Measurements from ENCODE around the gene TAPBPL.

Gene TAPBPL

GRCh38 chr12:6435961-6436715 lies 15.7 kb upstream of the TAPBPL start:
- DNase-seq (ENCODE audit: low read depth), result no peak

GRCh38 chr12:6437586-6437985 lies 14.3 kb upstream of the TAPBPL start:
- DNase-seq (ENCODE audit: low read depth), result no peak

- no peak for DNase-seq (ENCODE audit: low read depth)
Measured at GRCh38 chr12:6438345-6438744, 13.5 kb upstream of the TAPBPL start.

GRCh38 chr12:6440391-6440790 lies 11.5 kb upstream of the TAPBPL start:
- DNase-seq (ENCODE audit: low read depth), result no peak

GRCh38 chr12:6442836-6443235 lies 9.0 kb upstream of the TAPBPL start:
- DNase-seq (ENCODE audit: low read depth), result no peak

- DNase-seq (ENCODE audit: low read depth), result no peak
Measured at GRCh38 chr12:6443361-6443983, 8.4 kb upstream of the TAPBPL start.

- no peak for DNase-seq (ENCODE audit: low read depth)
Measured at GRCh38 chr12:6444031-6444430, 7.8 kb upstream of the TAPBPL start.

GRCh38 chr12:6444704-6445688 lies 6.8 kb upstream of the TAPBPL start, which contains the start of gene CD27:
CD27 (plus strand) TSS chr12:6444955; CDS start chr12:6445096, 141 bp downstream.
- DNase-seq (ENCODE audit: low read depth), result no peak

- DNase-seq (ENCODE audit: low read depth), result no peak
Measured at GRCh38 chr12:6450091-6450868, 1.6 kb upstream of the TAPBPL start.

GRCh38 chr12:6450869-6451347 lies 934 bp upstream of the TAPBPL start:
- DNase-seq (ENCODE audit: low read depth), result no peak

- DNase-seq (ENCODE audit: low read depth), result no peak
Measured at GRCh38 chr12:6452245-6452943, 552 bp downstream of the TAPBPL start.

- DNase-seq (ENCODE audit: low read depth), result no peak
Measured at GRCh38 chr12:6452944-6453630, 1.2 kb downstream of the TAPBPL start.

GRCh38 chr12:6457220-6457945 lies 5.5 kb downstream of the TAPBPL start:
- DNase-seq (ENCODE audit: low read depth), result no peak

GRCh38 chr12:6458281-6459003 lies 6.6 kb downstream of the TAPBPL start:
- no peak for DNase-seq (ENCODE audit: low read depth)

- no peak for DNase-seq (ENCODE audit: low read depth)
Measured at GRCh38 chr12:6459004-6459337, 7.1 kb downstream of the TAPBPL start.

GRCh38 chr12:6460751-6461371 lies 9.0 kb downstream of the TAPBPL start:
- DNase-seq (ENCODE audit: low read depth), result no peak

GRCh38 chr12:6461401-6462233 lies 9.8 kb downstream of the TAPBPL start:
- DNase-seq (ENCODE audit: low read depth), result peak; percentile 68

All from stimulated activated CD8-positive, alpha-beta memory T cell treated with anti-CD3 and anti-CD28 coated beads, Interleukin-12 subunit alpha, Interleukin-12 subunit beta, amount 100 ng/mL, for 1 hour (primary cell).